GM12878 (cell line): ENCODE measurements around the gene PMEL. TPM values are rescaled to one million over a fixed set of nuclear protein-coding genes. Genes with fewer than 3 reads are reported as not detected.

Experiments
- BRCA1 ChIP-seq: IDR thresholded peaks from 2 replicates; pipeline ENCODE4 v1.6.1; 2011; ENCODE audit warnings: low read depth, low read length, improper control_type of control experiment
- E2F4 ChIP-seq: IDR thresholded peaks from 2 replicates; pipeline ENCODE4 v1.6.1; 2012; ENCODE audit warnings: low read depth, low read length, improper control_type of control experiment
- FOXK2 ChIP-seq: fragments of 450-650 bp; IDR thresholded peaks from 2 replicates; pipeline ENCODE4 v1.6.1; 2017; ENCODE audit warnings: mild to moderate bottlenecking, moderate library complexity
- FOXM1 ChIP-seq: IDR thresholded peaks from 2 replicates; pipeline ENCODE4 v1.6.1; 2012; ENCODE audit warnings: low read depth, mild to moderate bottlenecking, inconsistent platforms, low read length, moderate library complexity
- IRF4 ChIP-seq: IDR thresholded peaks from 2 replicates; pipeline ENCODE4 v1.6.1; 2011; ENCODE audit warnings: low read depth, low read length
- MTA2 ChIP-seq: fragments of 450-650 bp; IDR thresholded peaks from 2 replicates; pipeline ENCODE4 v1.6.1; 2016; ENCODE audit warnings: low read depth, mild to moderate bottlenecking, moderate library complexity
- MYC ChIP-seq: IDR thresholded peaks from 2 replicates; pipeline ENCODE4 v1.6.1; 2011; ENCODE audit warnings: mild to moderate bottlenecking, low read length, moderate library complexity, inconsistent platforms; ENCODE audit not compliant: insufficient read depth, insufficient replicate concordance, insufficient read length, severe bottlenecking
- NFXL1 ChIP-seq: fragments of 450-650 bp; IDR thresholded peaks from 2 replicates; pipeline ENCODE4 v1.6.1; 2017; ENCODE audit warnings: antibody characterized with exemption, mild to moderate bottlenecking, borderline replicate concordance
- NR2C1 ChIP-seq: fragments of 450-650 bp; IDR thresholded peaks from 2 replicates; pipeline ENCODE4 v1.6.1; 2017; ENCODE audit warnings: antibody characterized with exemption, mild to moderate bottlenecking, moderate library complexity
- NR2F1 ChIP-seq: fragments of 450-650 bp; conservative IDR thresholded peaks from 2 replicates; pipeline ENCODE4 v1.6.1; 2017; ENCODE audit warnings: mild to moderate bottlenecking
- PKNOX1 ChIP-seq: fragments of 450-650 bp; IDR thresholded peaks from 2 replicates; pipeline ENCODE4 v1.6.1; 2016; ENCODE audit warnings: mild to moderate bottlenecking
- POLR2A ChIP-seq: IDR thresholded peaks from 2 replicates; pipeline ENCODE4 v1.6.1; 2011; ENCODE audit warnings: low read depth, mild to moderate bottlenecking, low read length
- RB1 ChIP-seq: fragments of 450-650 bp; formaldehyde crosslinking; IDR thresholded peaks from 2 replicates; pipeline ENCODE4 v1.6.1; 2017; ENCODE audit warnings: mild to moderate bottlenecking, borderline replicate concordance
- RUNX3 ChIP-seq: IDR thresholded peaks from 2 replicates; pipeline ENCODE4 v1.6.1; 2012; ENCODE audit warnings: low read length, inconsistent platforms
- TCF12 ChIP-seq: IDR thresholded peaks from 2 replicates; pipeline ENCODE4 v1.6.1; 2011; ENCODE audit warnings: low read depth, mild to moderate bottlenecking, low read length
- ZBTB11 ChIP-seq: fragments of 450-650 bp; formaldehyde crosslinking; IDR thresholded peaks from 2 replicates; pipeline ENCODE4 v1.5.0; 2022; ENCODE audit warnings: mild to moderate bottlenecking, missing genetic modification characterization
- ZNF592 ChIP-seq: fragments of 450-650 bp; IDR thresholded peaks from 2 replicates; pipeline ENCODE4 v1.6.1; 2017; ENCODE audit warnings: mild to moderate bottlenecking, moderate library complexity
- polyA plus RNA-seq, 11 experiments: library from polyadenylated mRNA; depleted of rRNA in 4 of 11; unstranded in 6 of 11; stranded (reverse) in 5 of 11; fragments of >200 nt; fragmentation: Nextera tagmentation in 4 of 11; fragmentation: Illumina TruSeq in 1 of 11; extraction: Ambion mirVana in 4 of 11; extraction: Trizol in 1 of 11; gene quantifications; 1 replicate in 1 of 11; 2 replicates in 10 of 11; pipeline versions ENCODE4 v1.2.1 to v1.2.3, GENCODE V29; 2011 to 2016; ENCODE audit warnings: inconsistent platforms in 2 of 11, missing spikeins in 2 of 11, low read depth in 1 of 11
- total RNA-seq, 4 experiments: library from RNA; depleted of rRNA in 3 of 4; stranded (reverse); fragments of >200 nt in 3 of 4; fragmentation: Illumina TruSeq in 1 of 4; extraction: Trizol in 1 of 4; gene quantifications; 2 replicates each; pipeline versions ENCODE4 v1.2.1 to v1.2.3, GENCODE V29; 2013 to 2021

The PMEL gene
- total and polyA plus RNA-seq, 10 of the 15 experiments (the other 5 are each of a cell fraction or from before 2014, with no cell fraction given) = 0.32 to 1.6 (median 0.56) TPM

- TF ChIP-seq BRCA1 = no peak
- no peak for TF ChIP-seq MYC
- TF ChIP-seq NFXL1 = no peak
- peak; percentile 88 for TF ChIP-seq PKNOX1
- TF ChIP-seq MTA2 = 0 out of 2 replicates have a peak, but pooled peaks have one; percentile 33
- TF ChIP-seq POLR2A = peak; percentile 78; the same call in 1 of the 2 replicates
- TF ChIP-seq FOXK2 = no peak
- TF ChIP-seq FOXM1 = 0 out of 2 replicates have a peak, but pooled peaks have one; percentile 7
- TF ChIP-seq ZNF592 = no peak
- TF ChIP-seq RB1 = no peak; the same call in 1 of the 2 replicates
- TF ChIP-seq RUNX3 = peak; percentile 17
- peak; percentile 93 for TF ChIP-seq NR2C1
- TF ChIP-seq IRF4 = no peak
- peak; percentile 99 for TF ChIP-seq NR2F1
- TF ChIP-seq TCF12 = no peak
- TF ChIP-seq E2F4 = no peak
- no peak for TF ChIP-seq ZBTB11
These were observed 38.0 kb downstream of the PMEL start, which contains the start of gene PYM1 (continued) for GRCh38 chr12:55927588-55928502.
